Keratinocyte (primary cell): ENCODE measurements around the gene FGFBP2. TPM values are rescaled to one million over a fixed set of nuclear protein-coding genes. Genes with fewer than 3 reads are reported as not detected.
A peak's percentile ranks its signal among the peaks of the same experiment; 100 is the strongest.

Source experiments
- DNase-seq: peaks from one replicate; pipeline ENCODE4 v3.0.0-alpha.2; 2011; ENCODE audit warnings: low read depth, missing footprints, low spot score
- FAIRE-seq: peaks from 2 replicates; lab custom pipeline; 2011; peaks lifted over from hg19 to GRCh38; lab: Jason Lieb, UNC
- H2AFZ ChIP-seq: 2 replicates; pipeline ENCODE4 v1.6.0; 2012; ENCODE audit warnings: low read length, control low read depth, inconsistent platforms; ENCODE audit not compliant: control insufficient read depth
- H3K27ac ChIP-seq: 2 replicates; pipeline ENCODE4 v1.5.1; 2011; ENCODE audit warnings: low read length; ENCODE audit not compliant: control insufficient read depth, insufficient read depth
- H3K27me3 ChIP-seq: 3 replicates; pipeline ENCODE4 v1.6.0; 2011; ENCODE audit warnings: low read length; ENCODE audit not compliant: control insufficient read depth, insufficient read depth; ENCODE audit errors: extremely low read depth
- H3K36me3 ChIP-seq, 2 experiments: 2 replicates in 1 of 2; 3 replicates in 1 of 2; pipeline ENCODE4 v1.5.1; 2011; ENCODE audit warnings: low read length in 2 of 2, mild to moderate bottlenecking in 1 of 2; ENCODE audit not compliant: control insufficient read depth in 2 of 2, insufficient read depth in 2 of 2; ENCODE audit errors: extremely low read depth in 1 of 2
- H3K4me1 ChIP-seq: 3 replicates; pipeline ENCODE4 v1.5.1; 2011; ENCODE audit warnings: low read length; ENCODE audit not compliant: control insufficient read depth, insufficient read depth; ENCODE audit errors: extremely low read depth
- H3K4me2 ChIP-seq: 3 replicates; pipeline ENCODE4 v1.6.0; 2011; ENCODE audit warnings: low read depth, low read length; ENCODE audit not compliant: control insufficient read depth, insufficient read depth; ENCODE audit errors: extremely low read depth
- H3K4me3 ChIP-seq, 3 experiments: fragments of 200-600 bp in 1 of 3; sonication (generic) in 1 of 3; 2 replicates in 2 of 3; 3 replicates in 1 of 3; pipeline ENCODE4 v1.5.1; 2011 to 2016; ENCODE audit warnings: low read length in 3 of 3, mild to moderate bottlenecking in 3 of 3, control low read depth in 2 of 3, inconsistent platforms in 1 of 3, low read depth in 1 of 3, mixed read lengths in 1 of 3, mixed run types in 1 of 3, moderate library complexity in 1 of 3; ENCODE audit not compliant: control insufficient read depth in 2 of 3, insufficient read depth in 2 of 3; ENCODE audit errors: extremely low read depth in 1 of 3
- H3K79me2 ChIP-seq: 2 replicates; pipeline ENCODE4 v1.6.0; 2012; ENCODE audit warnings: low read length; ENCODE audit not compliant: control insufficient read depth, insufficient read depth
- H3K9ac ChIP-seq: 3 replicates; pipeline ENCODE4 v1.6.0; 2011; ENCODE audit warnings: low read length; ENCODE audit not compliant: control insufficient read depth, insufficient read depth; ENCODE audit errors: extremely low read depth
- H3K9me1 ChIP-seq: 3 replicates; pipeline ENCODE4 v1.6.0; 2011; ENCODE audit warnings: low read length; ENCODE audit not compliant: control insufficient read depth, insufficient read depth; ENCODE audit errors: extremely low read depth
- H3K9me3 ChIP-seq: 2 replicates; pipeline ENCODE4 v1.5.1; 2012; ENCODE audit warnings: low read depth, low read length; ENCODE audit not compliant: control insufficient read depth
- H4K20me1 ChIP-seq: 3 replicates; pipeline ENCODE4 v1.6.0; 2011; ENCODE audit warnings: low read length; ENCODE audit not compliant: control insufficient read depth, insufficient read depth; ENCODE audit errors: extremely low read depth
- CTCF ChIP-seq, 3 experiments: IDR thresholded peaks in 1 of 3; conservative IDR thresholded peaks in 1 of 3; optimal IDR thresholded peaks in 1 of 3; 2 replicates in 2 of 3; 3 replicates in 1 of 3; pipeline versions ENCODE3 to v1.5.1; 2011; ENCODE audit warnings: low read length in 3 of 3, mild to moderate bottlenecking in 3 of 3, moderate library complexity in 2 of 3, control low read depth in 1 of 3, inconsistent platforms in 1 of 3; ENCODE audit not compliant: insufficient read depth in 2 of 3; ENCODE audit errors: extremely low read depth in 1 of 3
- EZH2 ChIP-seq: IDR thresholded peaks from one replicate; pipeline ENCODE4 v1.6.1; 2012; ENCODE audit warnings: inconsistent platforms, mild to moderate bottlenecking, low read length, moderate library complexity
- dilution Hi-C: fragments of 300-500 bp; cut with MboI; formaldehyde crosslinking; loops from one replicate; pipeline ENCODE4 v1.7.0; 2020; ENCODE audit warnings: low sequenced_read_pairs; ENCODE audit not compliant: extremely low pct_ligation_motif_present
- polyA plus RNA-seq, 5 experiments: library from polyadenylated mRNA; depleted of rRNA in 3 of 5; stranded (reverse) in 3 of 5; stranded (forward) in 1 of 5; unstranded in 1 of 5; fragments of >200 nt; gene quantifications; 1 replicate in 1 of 5; 2 replicates in 3 of 5; 3 replicates in 1 of 5; pipeline versions ENCODE4 v1.2.1 to v1.2.3, GENCODE V29; 2011 to 2012; ENCODE audit warnings: missing spikeins in 2 of 5, low read depth in 1 of 5, low replicate concordance in 1 of 5

Gene FGFBP2
- polyA plus RNA-seq, 1 donor (not counting 4 experiments of a cell fraction or from before 2014, with no cell fraction given): not detected

DNA sequence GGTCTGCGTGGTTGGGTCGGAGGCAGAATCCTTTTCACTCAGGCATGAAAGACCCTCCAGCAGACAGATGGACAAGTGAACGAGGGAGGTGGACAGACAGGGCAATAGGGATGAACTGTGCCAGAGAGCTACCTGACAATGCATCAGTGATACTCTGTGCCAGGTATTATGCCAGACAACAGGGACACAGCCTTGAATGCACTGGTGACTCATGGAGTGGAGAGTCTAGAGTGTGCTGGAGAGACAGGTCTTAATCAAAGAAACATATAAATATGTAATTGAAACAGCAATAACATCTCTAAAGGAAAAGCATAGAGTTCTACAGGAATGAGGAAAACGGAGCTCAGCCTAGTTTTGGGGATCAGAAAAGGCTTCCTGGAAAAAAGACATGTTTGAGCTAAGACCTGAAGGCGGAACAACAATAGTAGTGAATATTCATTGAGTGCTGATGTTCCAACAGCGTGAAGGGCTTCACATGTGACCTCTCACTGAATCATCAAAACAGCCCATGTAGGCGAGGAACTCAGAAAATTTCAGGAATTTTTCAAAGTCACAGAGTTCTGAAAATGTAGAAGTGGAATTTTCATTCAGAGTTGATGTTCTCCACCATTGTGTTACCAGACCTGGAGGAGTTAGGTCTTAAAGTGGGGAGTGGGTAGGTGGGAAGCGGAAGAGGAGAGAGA lies 20.0 kb upstream of the FGFBP2 start:
- no peak overlapping the region for H2AFZ ChIP-seq
- no peaks in the 10 kb centered on the region for H3K9me1 ChIP-seq
- H3K4me3 ChIP-seq: no peak overlapping the region
- TF ChIP-seq EZH2: no peak
- TF ChIP-seq CTCF (optimal IDR thresholded peaks at IDR 0.05 in 1 of 3, IDR thresholded peaks at IDR 0.05 in 1 of 3, conservative IDR thresholded peaks at IDR 0.05 in 1 of 3; ENCODE audit: extremely low read depth in 1 of 3, insufficient read depth in 2 of 3, low read length in 3 of 3): no peak
- H3K79me2 ChIP-seq: no peaks in the 10 kb centered on the region
- DNase-seq (no peak), FAIRE-seq (no peak)
- H3K36me3 ChIP-seq: no peaks in the 10 kb centered on the region
- H3K27ac ChIP-seq: no peak overlapping the region
- H3K27me3 ChIP-seq: peaks cover 14% of the 10 kb centered on the region
- no peaks in the 10 kb centered on the region for H3K4me1 ChIP-seq
- no peaks in the 10 kb centered on the region for H3K9me3 ChIP-seq
- H3K4me2 ChIP-seq: no peak overlapping the region
- dilution Hi-C loops: no loop called here
- no peak overlapping the region for H3K9ac ChIP-seq
- H4K20me1 ChIP-seq: no peaks in the 10 kb centered on the region

- dilution Hi-C loops: no loop called here
- H3K4me3 ChIP-seq: no peak overlapping the region
Observed at GRCh38 chr4:15976456-15977447, 13.8 kb upstream of the FGFBP2 start.

More at GRCh38 chr4:15976456-15977447, 13.8 kb upstream of the FGFBP2 start:
- Histone ChIP-seq H4K20me1 (no peaks in the 10 kb centered on the region), H3K4me1 (no peaks in the 10 kb centered on the region), H3K79me2 (no peaks in the 10 kb centered on the region), H3K27me3 (peaks cover 9% of the 10 kb centered on the region), H3K27ac (no peak overlapping the region), H3K9ac (no peak overlapping the region), H3K36me3 (no peaks in the 10 kb centered on the region), H3K9me1 (no peaks in the 10 kb centered on the region), H2AFZ (no peak overlapping the region), H3K9me3 (no peaks in the 10 kb centered on the region), H3K4me2 (no peak overlapping the region)
- TF ChIP-seq CTCF (optimal IDR thresholded peaks at IDR 0.05 in 1 of 3, IDR thresholded peaks at IDR 0.05 in 1 of 3, conservative IDR thresholded peaks at IDR 0.05 in 1 of 3; ENCODE audit: extremely low read depth in 1 of 3, insufficient read depth in 2 of 3, low read length in 3 of 3): peak in 1 of 3 experiments; percentile 9
- TF ChIP-seq EZH2: no peak
- DNase-seq: no peak
- no peak for FAIRE-seq
